GM19467 (cell line): ENCODE measurements around the gene CPB1.

Source experiments
- ATAC-seq: cut with Tn5 transposase; IDR thresholded peaks from one replicate; pipeline ENCODE4 v1.9.1; 2021; ENCODE audit warnings: mild to moderate bottlenecking, moderate library complexity; ENCODE audit not compliant: unreplicated experiment

Gene CPB1

DNA sequence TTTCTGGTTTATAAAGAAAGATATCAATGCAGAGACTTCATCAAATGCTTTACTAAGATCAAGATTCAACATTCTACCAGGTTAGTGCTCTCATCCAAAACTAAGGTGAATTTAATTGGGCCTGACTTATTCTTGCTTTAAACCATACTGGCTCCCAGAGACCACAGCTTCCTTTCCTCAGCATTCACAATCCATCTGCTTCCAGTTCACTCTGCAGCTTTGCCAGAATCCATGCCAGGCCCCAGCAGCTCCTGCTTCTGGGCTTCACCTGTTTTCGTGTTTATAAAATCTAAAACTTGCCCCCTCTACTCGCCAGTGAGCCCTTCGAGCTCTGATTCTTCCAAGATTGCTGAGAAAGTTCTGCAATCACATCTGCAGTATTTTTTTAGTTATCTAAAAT is 2.3 kb downstream of the CPB1 start:
- ATAC-seq, result no peak

DNA sequence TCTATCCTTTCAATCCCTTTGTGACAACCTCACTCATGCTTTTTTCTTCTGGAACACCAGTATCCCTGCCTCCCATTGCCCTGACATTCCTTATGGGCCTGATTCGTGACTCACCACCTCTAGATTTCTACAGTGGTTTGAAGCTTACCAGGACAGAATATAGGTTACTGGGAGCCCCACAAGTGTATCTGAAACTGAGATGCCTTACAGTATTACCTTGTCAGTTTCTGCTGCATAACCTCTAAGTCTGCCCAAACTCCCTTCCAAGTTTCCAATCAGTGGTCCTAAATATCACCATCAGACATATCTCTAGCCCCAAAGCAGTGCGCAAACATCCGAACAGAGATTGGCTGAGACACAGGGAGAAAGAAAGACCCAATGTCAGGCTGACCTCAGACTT is 5.6 kb downstream of the CPB1 start:
- no peak for ATAC-seq

DNA sequence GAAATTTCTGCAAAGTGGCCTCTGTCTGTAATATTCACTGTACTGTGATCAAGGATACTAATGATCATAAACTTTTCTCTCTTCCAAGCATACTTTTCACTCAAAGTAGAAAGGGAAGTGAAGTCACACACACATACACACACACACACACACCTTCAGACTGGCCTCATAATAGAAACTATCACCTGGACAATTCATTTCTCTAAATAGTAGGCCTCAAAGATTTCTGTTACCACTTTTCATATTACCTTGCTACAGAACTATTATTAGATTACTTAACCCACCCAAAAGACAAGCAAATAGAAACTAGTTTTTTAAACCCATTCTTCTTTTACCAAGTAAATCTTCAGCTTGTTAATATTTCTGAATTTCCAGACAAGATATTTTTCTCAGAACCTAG is 12.2 kb downstream of the CPB1 start:
- ATAC-seq, result peak; percentile 53

DNA sequence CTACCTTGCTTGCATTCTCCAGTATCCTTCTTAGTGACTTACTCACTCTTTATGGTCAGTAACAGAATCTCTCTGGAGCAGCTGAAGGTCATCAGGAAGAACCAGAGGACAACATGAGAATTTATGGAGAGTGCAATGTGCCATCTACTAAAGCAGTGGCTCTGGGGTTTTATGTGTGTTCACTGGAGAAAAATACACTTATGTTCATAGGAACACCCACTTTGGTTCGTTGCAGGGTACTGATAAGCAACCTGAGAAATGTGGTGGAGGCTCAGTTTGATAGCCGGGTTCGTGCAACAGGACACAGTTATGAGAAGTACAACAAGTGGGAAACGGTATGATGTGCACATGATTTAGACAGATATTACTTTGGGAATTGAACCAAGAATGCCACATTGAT is 12.8 kb downstream of the CPB1 start:
- peak; percentile 7 for ATAC-seq

DNA sequence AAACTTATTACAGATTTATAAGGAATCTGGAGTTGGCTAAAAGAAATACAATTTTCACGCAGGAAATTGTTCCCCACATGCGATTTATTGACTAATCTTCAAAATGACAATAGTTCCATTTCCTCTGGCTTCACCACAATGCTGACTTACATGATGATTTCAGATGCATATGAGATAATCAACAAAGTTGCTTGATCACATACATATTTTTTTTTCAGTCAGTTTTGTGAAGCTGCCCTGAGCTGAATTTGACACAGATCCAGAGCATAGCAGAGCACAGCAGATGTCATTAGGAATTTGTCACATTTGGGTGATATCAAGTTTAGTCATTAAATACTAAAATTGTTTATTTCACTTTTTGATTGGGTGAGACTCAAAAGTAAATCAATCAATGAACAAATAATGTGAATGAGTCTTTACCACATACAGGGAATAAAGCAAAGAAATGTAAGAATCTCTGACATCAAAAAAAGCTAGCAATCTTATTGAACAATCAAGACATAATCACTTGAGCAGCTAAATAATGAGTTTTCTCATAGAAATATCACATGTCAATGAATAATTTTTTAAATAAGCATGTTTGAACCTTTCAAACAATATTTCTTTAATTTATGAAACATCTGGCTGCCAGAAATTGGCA is 18.3 kb downstream of the CPB1 start:
- no peak for ATAC-seq

DNA sequence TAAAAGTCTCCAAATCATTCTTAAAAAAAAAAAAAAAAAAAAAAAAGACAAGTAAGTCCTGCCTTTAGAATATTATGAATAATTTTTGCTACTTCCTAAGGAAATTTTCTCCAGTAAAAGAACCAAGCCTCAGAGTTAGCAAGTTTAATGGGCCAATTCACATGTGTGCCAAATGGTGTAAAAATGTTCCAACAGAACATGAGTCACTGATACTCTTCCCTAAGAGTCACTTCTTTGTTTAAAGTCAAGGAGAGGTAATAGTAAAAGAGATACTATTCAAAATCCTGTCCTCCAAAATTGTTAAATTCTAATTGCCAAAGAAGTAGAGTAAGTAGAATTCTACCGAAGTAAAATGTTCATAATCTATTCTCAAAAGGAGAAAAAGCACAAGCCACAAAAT is 19.7 kb downstream of the CPB1 start:
- ATAC-seq, result no peak

DNA sequence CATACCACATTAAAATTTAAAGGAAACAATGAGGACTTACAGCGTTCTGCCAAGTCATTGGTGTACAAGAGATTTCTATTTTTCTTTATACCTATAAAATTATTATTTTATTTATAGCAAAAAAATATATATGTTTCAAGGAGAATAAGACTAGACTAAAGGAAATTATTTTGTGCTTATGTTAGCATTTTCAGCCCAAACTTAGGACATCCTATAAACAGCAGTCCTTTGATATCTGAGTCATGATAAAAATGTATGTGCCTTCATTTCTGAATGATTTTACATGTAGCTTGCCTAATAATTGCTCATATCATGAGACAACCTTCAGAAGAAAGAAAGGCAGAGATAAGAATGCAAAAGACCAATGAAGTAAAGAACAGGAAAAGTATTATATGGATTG is 20.8 kb downstream of the CPB1 start:
- no peak for ATAC-seq

DNA sequence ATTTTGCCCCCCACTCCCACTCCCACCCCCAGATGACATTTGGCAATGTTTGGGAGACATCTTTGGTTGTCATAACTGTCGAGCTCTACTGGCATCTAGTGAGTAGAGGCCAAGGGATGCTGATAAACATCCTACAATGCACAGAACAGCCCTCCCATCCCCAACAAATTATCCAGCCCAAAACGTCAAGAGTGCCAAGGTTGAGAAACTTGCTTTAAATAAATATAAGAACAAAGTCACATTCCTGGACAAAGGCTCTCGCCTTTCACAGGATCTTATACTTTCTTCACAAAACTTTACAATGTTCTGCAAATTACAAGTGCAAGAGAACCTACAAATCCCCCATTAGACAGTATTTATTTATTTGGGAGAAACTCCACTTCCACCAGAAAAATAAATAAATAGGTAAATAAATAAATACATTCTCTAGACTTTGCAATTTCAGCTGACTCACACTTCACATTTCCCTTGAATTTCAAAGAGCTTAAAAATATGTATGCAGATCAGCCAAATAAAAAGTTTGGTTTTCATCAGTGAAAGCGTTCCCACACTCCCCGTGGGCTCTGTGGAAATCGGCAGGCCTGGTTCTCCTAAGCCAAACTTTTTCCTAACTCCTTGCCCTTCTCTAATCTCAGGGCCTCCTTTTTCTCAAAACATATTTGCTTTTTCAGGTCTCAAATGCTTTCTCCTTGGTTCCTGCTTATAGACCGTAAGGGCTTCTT is 24.8 kb downstream of the CPB1 start:
- ATAC-seq, result no peak

DNA sequence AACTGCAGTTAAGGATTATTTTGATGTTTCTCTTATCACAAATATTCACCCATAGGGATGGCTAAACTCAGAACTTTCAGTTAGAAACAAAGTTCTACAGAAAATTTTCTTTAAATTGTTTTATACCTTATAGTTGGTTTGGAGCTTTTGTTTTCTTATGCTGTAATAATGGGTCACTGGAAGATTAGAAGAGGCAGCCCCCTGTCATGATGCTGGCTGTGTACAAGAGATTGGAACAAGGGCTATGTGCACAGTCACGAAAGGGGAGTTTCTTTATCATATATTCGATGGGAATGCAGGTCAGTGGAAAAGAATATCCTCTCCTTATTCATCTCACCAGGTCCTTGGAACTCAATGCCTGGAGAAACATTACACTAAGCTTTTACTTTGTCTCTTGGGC is 25.5 kb downstream of the CPB1 start:
- ATAC-seq, result no peak

DNA sequence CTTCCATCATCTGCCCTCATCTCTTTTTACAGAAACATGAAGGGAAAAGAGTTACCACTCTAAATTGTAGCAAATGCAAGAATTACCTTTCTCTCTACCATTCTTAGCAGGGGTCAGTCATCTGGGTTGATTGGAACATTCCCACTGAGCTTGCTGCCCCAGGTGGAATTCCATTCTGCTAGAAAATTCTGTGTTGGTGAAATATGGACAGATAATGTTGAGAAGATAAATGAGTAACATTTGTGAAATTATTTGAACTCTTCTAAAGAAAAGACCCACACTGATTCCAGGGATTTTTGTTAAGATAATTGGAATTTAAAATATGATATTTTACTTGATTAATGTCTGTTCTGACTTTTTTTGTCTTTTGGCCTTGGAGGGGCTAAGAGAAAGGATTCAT is 26.4 kb downstream of the CPB1 start:
- ATAC-seq, result no peak

DNA sequence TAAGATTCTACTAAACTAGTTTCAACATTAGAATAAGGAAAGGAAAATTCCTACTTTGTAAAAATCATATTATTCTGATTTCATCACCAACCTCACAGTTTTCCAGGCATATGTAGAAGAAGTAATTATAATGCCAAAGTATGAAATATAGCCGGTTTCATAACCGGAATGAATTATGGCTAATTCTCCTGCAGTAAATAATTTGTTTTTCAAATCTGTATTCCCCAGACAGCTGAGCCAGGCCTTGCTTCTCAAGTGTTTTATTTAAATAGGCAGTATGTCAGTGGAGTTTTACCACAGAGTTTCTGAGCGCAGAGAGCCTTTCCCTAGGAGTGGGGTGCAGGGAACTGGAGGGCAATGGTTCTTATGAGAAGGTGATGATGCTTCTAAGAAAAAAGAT is 28.8 kb downstream of the CPB1 start:
- ATAC-seq, result no peak

DNA sequence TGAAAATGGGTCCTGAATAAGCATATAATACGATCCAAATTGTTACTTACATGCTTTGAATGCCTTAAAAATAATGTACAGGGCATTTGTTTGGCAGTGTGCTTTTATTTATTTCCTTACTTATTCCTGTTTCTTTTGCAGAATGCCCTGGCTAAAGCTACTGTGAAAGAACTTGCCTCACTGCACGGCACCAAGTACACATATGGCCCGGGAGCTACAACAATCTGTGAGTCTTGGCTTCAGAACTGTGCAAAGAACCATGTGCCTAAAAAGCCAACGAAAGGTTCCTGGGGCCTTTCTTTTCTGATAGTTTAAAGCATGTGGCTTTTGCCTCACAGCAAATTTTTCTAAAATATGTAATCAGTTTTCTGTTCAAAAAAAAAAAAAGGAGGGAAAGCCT is 29.7 kb downstream of the CPB1 start:
- no peak for ATAC-seq

DNA sequence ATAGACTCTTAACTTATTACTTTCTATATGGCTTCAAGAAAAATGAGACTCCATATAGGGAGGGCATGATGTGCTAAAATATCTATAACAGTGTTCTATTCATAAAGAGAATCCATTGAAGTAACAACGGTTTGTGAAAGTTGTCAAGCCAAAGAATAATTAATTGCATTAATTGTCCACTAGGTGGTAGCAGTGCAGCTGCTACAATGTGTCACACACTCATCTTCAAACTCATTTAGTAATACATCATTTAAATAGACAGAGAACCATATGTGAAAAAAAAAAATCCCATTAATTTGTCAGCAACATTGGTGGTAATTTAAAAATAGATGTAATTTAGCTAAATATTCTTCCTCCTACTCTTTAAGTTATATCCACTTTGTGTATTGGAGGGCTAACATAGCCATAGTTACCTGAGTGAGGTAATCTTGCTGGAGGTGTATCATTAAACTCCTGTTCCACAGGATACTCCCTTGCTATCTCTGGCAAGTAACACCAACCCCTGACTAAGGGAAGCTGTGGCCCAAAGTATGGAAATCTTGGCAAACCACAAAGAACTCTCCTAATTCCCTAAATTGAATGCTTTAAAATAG is 33.8 kb downstream of the CPB1 start:
- ATAC-seq, result peak; percentile 76

DNA sequence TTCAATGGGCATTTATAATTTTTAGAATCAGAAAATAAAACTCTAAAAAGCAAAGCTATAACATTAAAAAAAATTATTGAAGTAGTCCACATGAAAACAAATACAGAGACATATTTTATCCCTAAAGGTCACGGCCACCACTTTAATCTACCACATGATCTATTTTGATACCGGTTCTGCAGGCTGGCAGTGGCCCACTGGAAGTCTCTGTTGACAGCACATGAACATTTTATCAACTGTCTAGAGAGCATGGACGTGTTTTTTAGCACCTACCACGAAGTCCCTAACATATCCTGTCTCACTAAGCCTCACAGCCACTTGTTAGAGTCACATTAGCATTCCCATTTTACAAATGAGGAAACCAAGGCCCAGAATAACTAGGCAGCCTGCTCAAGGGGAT is 35.7 kb downstream of the CPB1 start:
- ATAC-seq, result no peak

DNA sequence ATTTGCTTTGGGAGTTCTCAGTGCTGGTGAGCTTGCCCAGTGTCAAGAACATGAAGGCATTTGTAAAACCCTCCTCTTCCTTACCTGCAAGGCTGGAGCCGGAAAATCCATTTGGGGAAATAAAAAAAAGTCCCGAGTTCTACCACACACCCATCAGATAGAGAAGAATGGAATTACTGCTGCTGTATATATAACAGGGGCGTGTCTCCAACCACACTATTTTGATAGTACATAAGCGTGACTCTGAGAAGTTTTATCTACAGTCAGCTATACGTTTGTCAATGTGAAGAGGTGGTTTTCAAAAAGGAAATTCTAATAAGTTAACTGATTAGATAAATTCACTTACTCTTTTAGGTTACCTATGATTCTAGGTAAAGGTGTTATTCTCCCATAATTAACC is 36.2 kb downstream of the CPB1 start:
- ATAC-seq, result no peak

DNA sequence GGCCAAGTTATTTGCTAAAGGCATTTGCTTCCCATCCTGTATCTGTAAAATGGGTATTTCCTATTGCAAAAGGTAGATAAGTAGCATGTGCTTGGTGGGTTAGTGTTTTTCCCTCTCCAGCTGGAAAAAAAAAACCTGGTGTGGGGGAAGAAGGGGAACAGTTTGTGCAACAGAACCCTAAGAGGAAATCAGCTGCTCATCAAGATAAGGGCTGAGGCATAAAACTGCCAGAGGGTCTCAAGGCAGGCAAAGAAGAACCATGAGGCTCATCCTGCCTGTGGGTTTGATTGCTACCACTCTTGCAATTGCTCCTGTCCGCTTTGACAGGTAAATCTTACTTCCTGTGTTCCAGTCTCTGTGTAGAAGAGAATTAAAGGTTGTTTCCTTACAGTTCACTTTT is 37.4 kb downstream of the CPB1 start, which contains the start of gene CPA3:
TSS of gene CPA3 (plus strand) at position 248 of the 400 bp plus-strand sequence. CDS start at position 260, 12 bp downstream.
- no peak for ATAC-seq

DNA sequence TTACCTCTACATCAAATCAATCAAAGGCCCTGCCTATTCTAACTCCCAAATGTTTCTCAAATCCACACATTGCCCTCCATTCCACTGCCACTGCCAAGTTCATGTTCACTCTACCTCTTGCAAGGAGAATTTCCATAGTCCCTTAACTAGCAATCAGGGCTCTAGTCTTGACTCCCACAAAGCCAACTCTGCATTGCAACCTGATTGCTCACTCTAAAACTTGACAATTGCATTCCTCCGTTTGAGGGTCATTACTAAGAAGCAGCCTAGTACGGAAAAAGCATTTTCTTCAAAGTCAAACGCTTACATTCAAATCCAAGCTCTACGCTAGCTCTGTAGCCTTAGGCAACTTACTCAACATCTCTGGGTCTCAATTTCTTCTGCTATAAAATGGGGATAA is 38.6 kb downstream of the CPB1 start:
- no peak for ATAC-seq

DNA sequence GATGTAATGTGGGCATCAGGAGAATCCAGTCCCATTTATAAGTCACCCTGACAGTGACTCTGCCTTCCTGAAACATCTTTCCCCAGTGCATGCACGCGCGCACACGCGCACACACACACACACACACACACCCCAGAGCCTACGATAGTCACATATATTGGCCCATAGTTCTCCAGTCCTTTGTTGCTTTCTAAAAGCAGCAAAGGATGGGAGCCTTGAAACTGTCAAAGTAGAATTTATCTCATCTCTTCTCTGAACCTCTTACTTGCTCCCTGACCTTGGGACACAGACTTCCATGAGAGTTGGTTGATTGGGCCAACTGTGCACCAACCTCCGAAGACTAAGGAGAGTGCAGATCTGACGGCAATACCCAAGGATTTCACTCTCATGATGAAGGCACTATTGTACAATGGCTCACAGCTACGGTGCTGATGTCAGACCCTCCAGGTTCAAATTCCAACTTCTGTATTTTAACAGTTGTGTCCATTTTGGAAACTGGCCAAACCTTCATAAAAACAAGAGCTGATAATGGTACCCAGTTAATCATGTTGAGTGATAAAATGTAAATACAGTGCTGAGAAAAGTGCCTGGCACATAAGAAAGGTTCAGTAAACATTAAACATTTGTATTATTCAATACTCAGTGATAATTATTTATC is 45.8 kb downstream of the CPB1 start:
- no peak for ATAC-seq

DNA sequence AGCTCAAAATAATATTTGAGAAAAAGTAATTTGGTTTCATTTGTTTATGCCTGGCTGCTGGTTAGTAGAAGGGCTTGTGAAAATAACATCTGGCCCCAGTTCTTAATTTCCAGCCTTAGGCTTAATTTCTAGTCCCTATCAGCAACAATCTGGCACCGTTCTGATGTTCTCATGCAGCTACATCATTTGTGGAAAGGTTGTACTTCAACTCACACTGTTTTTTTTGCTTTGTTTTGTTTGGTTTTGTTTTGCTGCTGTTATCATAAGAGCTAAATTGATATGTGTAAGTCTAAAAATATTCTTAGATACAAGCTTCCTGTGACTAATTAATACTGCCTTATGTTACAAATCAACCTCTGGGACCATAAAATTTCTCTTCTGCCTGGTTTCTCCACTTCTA is 46.4 kb downstream of the CPB1 start:
- ATAC-seq, result no peak

DNA sequence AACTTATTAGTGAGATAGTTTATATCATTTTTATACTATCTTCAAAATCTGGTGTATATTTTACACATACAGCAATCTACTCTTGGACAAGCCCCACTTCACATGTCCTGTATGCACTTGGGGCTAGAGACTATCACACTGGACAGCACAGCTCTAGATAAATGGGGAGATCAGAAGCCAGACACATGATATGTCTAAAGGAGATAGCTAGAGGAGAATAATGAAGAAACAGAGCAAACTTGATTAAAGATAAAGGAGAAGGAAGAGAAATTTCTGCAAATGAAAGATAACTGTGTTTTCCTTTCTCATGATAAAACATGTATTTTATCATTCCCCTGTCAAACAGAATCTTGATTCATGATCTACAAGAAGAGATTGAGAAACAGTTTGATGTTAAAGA is 50.5 kb downstream of the CPB1 start:
- ATAC-seq, result no peak

DNA sequence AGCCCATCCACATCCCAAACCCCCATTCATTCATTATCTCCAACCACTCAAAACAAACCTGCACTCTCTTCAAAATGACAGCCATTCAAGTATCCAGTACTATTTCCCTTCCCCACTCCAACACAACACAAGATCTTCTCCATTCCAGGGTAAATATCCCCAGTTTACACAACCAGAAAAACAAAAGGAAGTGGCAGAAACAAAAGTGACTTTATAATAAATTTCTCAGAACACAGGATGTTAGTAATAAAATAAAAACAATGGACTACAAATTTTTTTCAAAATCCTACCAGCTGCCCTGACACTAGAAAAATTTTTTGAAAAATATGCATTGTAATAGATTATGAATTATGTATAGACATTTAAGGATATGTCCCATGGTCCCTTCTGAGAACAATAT is 51.6 kb downstream of the CPB1 start:
- ATAC-seq, result no peak

DNA sequence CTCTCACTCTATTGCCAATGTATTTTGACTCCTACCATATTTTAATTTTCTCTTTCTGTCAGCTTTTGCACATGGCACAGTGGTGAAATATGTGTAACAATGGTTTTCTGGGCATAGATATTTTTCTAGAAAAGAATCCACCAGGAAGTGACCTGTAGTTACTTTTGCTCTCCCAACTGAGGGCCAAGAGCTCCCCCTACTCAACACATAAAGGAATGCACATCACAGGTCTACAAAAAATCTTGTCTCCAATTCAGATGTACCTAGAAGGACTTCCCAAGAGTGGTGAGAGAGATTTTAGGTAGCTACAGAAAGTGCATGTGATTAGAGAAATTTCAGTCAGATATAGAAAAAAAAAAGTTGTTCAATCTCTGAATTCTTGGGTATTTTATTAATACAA is 53.1 kb downstream of the CPB1 start:
- no peak for ATAC-seq
